Measurements from ENCODE around the gene COBLL1.

DNA sequence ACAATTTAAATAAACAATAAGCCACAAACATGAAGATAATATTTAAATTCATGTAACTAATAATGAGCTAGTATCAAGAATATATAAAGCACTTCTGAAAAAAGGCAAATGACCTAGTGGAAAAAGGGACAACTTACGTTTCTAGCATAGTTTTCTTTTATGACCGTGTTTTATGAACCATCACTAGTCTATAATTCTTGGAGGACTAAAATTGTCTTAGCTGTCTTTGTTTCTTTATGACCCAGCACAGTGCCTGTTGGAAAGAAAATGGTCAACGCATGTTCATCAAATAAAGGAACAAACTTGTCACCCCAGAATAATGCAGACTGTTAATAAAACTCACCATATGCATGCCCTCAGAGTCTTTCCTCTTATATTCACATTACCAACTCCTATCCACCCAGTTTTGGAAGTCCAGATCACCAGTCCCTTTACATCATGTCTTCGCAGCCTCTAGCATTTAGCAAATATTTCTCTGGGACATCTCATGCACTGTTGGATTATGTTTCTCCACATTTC, 162.9 kb downstream of the COBLL1 start:
- TF ChIP-seq, protein P1, sequence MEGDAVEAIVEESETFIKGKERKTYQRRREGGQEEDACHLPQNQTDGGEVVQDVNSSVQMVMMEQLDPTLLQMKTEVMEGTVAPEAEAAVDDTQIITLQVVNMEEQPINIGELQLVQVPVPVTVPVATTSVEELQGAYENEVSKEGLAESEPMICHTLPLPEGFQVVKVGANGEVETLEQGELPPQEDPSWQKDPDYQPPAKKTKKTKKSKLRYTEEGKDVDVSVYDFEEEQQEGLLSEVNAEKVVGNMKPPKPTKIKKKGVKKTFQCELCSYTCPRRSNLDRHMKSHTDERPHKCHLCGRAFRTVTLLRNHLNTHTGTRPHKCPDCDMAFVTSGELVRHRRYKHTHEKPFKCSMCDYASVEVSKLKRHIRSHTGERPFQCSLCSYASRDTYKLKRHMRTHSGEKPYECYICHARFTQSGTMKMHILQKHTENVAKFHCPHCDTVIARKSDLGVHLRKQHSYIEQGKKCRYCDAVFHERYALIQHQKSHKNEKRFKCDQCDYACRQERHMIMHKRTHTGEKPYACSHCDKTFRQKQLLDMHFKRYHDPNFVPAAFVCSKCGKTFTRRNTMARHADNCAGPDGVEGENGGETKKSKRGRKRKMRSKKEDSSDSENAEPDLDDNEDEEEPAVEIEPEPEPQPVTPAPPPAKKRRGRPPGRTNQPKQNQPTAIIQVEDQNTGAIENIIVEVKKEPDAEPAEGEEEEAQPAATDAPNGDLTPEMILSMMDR (IDR thresholded peaks at IDR 0.05) = no peak
- no peak for TF ChIP-seq POLR2A (IDR thresholded peaks at IDR 0.05; ENCODE audit: low read depth)
